ENCODE measurements around the gene OGFOD3.
"Not testable (repeated sequence)": the region's sequence is repeated elsewhere in the genome, so short reads cannot be mapped to it uniquely, and the experiment has no call there.

Gene OGFOD3

DNA sequence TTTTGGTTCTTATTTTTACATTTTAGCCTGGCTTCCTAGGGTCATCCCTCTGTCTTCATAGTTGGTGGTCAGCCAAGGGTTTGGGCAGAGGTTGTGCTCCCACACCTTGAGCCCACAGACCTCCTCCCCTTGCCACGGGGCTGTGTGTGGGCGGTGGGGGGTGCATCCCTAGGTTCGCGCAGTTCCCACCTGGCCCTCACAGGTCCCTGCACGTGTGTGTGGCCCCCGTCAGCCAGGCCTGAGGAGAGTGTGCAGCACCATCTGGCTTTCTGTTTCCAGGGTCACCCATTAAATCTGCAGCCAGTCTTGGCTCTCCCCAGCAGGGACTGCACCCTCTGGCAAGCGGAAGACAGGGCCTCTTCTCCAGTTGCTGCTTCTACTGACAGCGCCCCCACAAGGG lies 13.6 kb upstream of the OGFOD3 start:
- DNase-seq, result no peak

DNA sequence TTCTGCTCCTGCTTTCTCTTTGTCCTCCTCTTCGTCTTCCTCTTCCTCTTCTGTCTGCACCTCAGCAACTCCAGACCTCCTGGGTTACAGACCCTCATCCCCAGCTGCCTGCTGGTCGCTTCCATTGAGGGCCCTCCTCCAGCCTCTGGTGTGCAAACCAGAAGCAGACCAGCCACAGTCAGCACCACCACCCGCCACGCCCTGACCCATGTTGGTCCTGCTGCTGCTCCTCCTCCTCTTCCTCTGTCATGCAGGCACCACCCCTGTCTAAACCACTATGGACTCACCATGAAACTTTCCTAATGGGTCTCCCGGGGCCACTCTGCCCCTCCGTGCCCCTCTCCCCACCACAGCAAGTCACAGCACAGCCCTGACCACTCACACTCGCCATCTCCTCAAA lies 11.4 kb upstream of the OGFOD3 start:
- DNase-seq, result no peak

DNA sequence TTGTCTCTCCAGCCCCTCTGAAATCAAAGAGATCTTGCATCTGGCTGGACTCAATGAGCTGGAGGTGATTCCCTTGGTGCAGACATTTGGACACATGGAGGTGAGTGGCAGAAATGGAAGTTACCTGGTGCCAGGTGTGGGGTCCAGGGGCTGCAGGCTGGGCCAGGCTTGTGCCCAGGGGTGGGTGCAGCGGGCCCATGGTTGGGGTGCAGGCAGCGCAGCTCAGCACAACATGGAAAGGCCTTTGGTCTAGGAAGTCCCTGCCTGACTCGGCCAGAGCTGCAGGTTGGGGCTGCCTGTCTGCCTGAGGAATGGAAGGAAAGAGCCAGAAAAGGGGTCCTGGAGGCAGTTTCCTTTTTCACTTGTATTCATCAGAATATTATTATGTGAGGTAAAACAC lies 10.2 kb upstream of the OGFOD3 start:
- DNase-seq, result no peak

GRCh38 chr17:82424863-82425159 lies 6.4 kb upstream of the OGFOD3 start:
- no peak for DNase-seq

- peak; percentile 27 for DNase-seq
Observed at GRCh38 chr17:82424001-82424862, 5.8 kb upstream of the OGFOD3 start.

GRCh38 chr17:82419540-82419939 lies 1.2 kb upstream of the OGFOD3 start:
- DNase-seq, result no peak

DNA sequence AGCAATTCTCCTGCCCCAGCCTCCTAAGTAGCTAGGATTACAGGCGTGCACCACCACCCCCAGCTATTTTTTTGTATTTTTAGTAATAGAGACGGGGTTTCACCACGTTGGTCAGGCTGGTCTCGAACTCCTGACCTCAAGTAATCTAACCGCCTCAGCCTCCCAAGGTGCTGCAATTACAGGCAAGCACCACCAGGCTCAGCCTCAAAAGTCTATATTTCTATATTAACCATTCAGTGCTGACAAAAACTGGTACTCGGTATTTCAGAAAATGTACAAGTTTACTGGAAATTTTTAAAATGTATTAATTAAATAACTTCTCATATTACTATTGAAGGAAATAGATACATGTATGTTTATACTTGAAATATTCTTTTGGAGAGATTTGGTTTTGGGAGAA lies 1.6 kb downstream of the OGFOD3 start:
- DNase-seq, result no peak

DNA sequence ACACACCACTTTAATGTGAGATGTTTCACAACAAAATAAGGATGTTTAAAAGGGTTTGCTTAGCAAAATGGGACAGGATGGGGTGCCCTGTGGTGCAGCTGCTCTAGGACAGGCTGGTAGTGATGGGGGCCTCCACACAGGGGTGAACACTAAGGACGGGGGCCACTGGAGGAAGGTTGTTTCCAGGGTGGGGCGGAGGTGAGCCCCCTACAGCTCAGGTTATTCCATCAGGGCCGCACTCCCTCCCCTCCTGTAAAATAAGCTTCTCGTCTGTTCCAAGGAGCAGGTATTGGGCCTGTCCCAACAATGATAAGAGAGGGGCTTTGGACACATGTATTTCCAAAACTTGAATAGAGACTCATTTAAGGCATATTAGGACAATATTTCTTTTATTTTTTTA lies 2.1 kb downstream of the OGFOD3 start:
- DNase-seq, result no peak

- no peak for DNase-seq
Observed at GRCh38 chr17:82415786-82416185, 2.6 kb downstream of the OGFOD3 start.

DNA sequence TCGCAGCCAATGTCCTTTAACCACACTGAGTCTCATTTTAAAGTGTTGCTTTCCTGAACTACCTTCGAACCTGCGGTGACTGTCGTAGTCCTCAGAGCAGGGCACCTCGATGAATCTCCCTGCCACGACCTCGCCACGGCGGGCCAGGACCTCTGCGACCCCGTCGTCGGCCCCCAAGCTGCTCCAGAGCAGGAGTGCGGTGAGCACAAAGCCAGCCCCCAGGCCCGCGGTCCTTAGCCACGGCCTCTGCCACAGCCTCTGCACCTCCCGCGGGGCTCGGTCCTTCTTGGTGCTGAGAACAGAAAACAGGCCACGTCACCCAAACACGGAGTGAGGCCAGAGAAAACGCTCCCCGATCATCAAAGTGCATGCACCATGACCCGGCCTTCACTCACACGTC lies 3.0 kb downstream of the OGFOD3 start:
- DNase-seq, result no peak

GRCh38 chr17:82414548-82415281 lies 3.7 kb downstream of the OGFOD3 start:
- DNase-seq, result peak; percentile 64

- no peak for DNase-seq
Observed at GRCh38 chr17:82412535-82413520, 5.6 kb downstream of the OGFOD3 start.

DNA sequence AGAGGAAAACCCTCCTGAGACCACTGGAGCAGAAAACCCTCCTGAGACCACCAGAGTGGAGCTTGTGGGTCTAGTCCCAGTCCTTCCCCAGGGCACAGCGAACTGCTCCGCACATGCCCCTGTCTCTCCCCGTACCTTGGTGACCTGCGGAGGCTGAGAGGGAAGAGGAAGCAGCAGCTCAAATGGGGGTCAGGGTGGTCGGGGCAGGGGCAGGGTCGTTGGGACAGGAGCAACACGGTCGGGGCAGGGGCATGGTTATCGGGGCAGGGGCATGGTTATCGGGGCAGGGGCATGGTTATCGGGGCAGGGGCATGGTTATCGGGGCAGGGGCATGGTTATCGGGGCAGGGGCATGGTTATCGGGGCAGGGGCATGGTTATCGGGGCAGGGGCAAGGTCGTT lies 6.3 kb downstream of the OGFOD3 start:
- DNase-seq, result not testable (repeated sequence)

GRCh38 chr17:82411396-82412053 lies 6.9 kb downstream of the OGFOD3 start:
- no peak for DNase-seq

- no peak for DNase-seq
Observed at GRCh38 chr17:82410014-82410716, 8.2 kb downstream of the OGFOD3 start.

GRCh38 chr17:82408938-82409318 lies 9.5 kb downstream of the OGFOD3 start:
- no peak for DNase-seq

GRCh38 chr17:82408288-82408937 lies 10.0 kb downstream of the OGFOD3 start:
- no peak for DNase-seq

DNA sequence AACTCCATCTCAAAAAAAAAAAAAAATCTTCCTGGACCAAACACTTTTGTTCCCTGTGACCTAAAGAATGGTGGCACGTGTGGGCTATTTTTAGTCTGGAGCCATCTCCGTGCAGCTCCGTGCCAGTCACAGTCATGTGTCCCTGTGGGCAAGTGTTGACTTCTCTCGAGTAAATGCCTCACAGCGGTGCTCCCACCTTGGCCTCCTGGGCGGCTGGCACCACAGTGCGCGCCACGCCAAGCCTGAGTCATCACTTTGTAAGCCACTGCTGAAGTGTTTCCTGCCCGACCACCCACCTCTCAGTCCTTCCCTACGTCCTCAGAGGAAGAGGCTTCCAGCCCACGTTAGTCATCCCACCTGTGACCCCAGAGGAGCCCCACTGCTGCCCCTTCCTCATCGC lies 11.1 kb downstream of the OGFOD3 start:
- no peak for DNase-seq

- DNase-seq, result no peak
Observed at GRCh38 chr17:82406131-82406671, 12.2 kb downstream of the OGFOD3 start.

DNA sequence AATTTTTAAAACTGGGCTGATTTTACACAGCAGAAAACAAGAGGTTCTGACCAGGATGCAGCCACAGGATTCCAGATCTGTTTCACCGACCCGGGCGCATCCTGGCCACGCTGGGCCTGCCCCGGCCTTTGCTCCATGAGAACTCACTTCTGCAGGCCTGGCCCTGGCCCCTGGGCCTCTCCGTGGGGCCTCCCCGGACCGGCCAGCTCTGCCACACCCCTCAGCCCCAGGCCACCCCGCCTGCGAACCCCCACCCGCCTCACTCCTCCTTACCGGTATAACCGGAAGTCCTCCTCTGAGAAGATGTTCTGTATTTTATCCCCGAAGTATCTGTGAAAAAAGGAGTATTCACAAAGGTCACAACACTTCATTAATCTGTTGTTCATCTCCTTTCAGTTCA lies 13.3 kb downstream of the OGFOD3 start:
- DNase-seq, result no peak

Measured in fibroblast of upper back skin (primary cell).